MCF 10A (cell line): Measurements from ENCODE around the gene LIM2. TPM values are rescaled to one million over a fixed set of nuclear protein-coding genes. Genes with fewer than 3 reads are reported as not detected.
A peak's percentile ranks its signal among the peaks of the same experiment; 100 is the strongest.

Source experiments
- BruUV-seq: library from RNA; stranded (reverse); fragments of 400-500 nt; replicated peaks from 2 replicates; lab custom pipeline; 2021; lab: Mats Ljungman, UMichigan
- CTCF ChIA-PET: fragments of 300-600 bp; sonication (Branson Sonifier 250); formaldehyde crosslinking; extraction: SDS; loops from one replicate; lab custom pipeline; 2021; ENCODE audit warnings: antibody characterized with exemption, inconsistent platforms; lab: Yijun Ruan, JAX
- POLR2A ChIA-PET: fragments of 300-600, 350-650 bp; sonication (Branson Sonifier 250); formaldehyde crosslinking; extraction: SDS; loops from one replicate; lab custom pipeline; 2020; ENCODE audit warnings: antibody characterized with exemption, inconsistent platforms; lab: Yijun Ruan, JAX
- DNase-seq: peaks from one replicate; pipeline ENCODE4 v3.0.0-alpha.2; 2018; ENCODE audit not compliant: unreplicated experiment
- H3K27ac Mint-ChIP-seq: one replicate; pipeline ENCODE4 v1.8.0; 2022; ENCODE audit warnings: mild to moderate bottlenecking, low read depth, mixed read lengths; ENCODE audit not compliant: unreplicated experiment
- H3K27me3 Mint-ChIP-seq: one replicate; pipeline ENCODE4 v1.8.0; 2022; ENCODE audit warnings: mixed read lengths; ENCODE audit not compliant: insufficient read depth, unreplicated experiment
- H3K36me3 Mint-ChIP-seq: one replicate; pipeline ENCODE4 v1.8.0; 2022; ENCODE audit warnings: mild to moderate bottlenecking, moderate library complexity, mixed read lengths; ENCODE audit not compliant: insufficient read depth, unreplicated experiment
- H3K4me1 Mint-ChIP-seq: one replicate; pipeline ENCODE4 v1.8.0; 2022; ENCODE audit warnings: mixed read lengths; ENCODE audit not compliant: insufficient read depth, unreplicated experiment
- H3K4me3 Mint-ChIP-seq: one replicate; pipeline ENCODE4 v1.8.0; 2022; ENCODE audit warnings: mild to moderate bottlenecking, moderate library complexity, mixed read lengths; ENCODE audit not compliant: unreplicated experiment
- H3K9me3 Mint-ChIP-seq: one replicate; pipeline ENCODE4 v1.8.0; 2022; ENCODE audit warnings: mixed read lengths; ENCODE audit not compliant: unreplicated experiment
- intact Hi-C: fragments of 100-400 bp; cut with micrococcal nuclease; formaldehyde crosslinking; loops from 2 replicates; pipeline ENCODE4 v1.14.1; 2022
- total RNA-seq: library from RNA; stranded (reverse); gene quantifications from 2 replicates; pipeline ENCODE4 v1.2.3, GENCODE V29; 2022
- TF ChIP-seq, protein P1 (sequence below): fragments of 200-600 bp; IDR thresholded peaks from one replicate; pipeline ENCODE4 v1.8.0; 2022; ENCODE audit warnings: antibody characterized with exemption, mild to moderate bottlenecking; ENCODE audit not compliant: unreplicated experiment

The LIM2 gene
- total RNA-seq, 1 experiment from 2014 or later: not detected

DNA sequence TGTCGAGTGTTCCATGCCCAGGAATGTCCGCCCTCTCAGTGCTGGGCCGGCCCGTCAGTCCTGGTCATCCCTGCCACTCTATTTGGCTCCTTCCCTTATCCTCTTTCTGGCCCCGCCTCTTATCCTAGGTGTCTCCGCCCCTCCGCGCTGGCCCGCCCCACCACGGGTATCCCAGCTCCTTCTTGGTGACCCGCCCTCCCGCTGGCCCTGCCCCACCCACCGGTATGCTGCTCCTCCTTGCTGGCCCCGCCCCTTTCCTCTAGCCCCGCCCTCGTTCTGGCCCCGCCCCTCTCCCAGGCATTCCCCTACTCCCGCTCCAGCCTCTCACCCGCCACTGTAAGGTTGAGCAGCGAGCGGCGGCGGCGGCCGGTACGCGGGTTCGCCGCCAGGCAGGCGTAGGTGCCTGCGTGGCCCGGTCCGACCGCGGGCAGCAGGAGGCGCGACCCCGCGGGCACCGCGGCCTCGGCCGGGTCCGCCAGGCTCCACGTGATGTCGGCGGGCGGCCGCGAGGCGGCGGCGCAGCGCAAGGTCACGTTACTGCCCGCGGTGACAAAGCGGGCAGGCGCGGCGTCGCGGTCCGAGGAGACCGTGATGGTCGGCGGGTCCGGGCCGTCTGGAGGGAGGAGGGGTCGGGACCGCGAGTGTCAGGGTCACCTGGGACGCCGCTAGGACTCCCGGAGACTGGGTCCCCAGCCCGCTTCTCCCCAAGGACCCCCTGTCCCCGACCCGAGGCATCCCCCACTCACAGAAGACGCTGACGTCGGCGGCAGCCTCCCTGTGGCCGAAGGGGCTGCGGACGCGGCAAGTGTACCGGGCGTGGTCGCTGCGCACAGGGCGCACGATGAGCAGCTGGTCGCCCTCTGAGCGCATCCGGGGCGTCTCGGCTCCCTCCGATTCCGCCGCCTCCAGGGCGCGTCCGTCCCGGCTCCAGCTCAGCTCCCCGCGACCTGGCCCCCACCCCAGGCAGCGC lies 47.8 kb downstream of the LIM2 start:
- Mint-ChIP-seq H3K4me3 (peak overlapping the region; percentile 76), H3K9me3 (peaks cover 5% of the 10 kb centered on the region), H3K4me1 (peaks cover 11% of the 10 kb centered on the region), H3K27me3 (no peaks in the 10 kb centered on the region), H3K27ac (peak overlapping the region; percentile 33), H3K36me3 (no peaks in the 10 kb centered on the region)
- no TSS peak for BruUV-seq
- ChIA-PET POLR2A (interaction anchor here (0.6 to 3.1 kb wide), 13 partner anchors 10 to 932 kb away, joined by 3 to 20 read pairs (median 4); partner anchors contain the start of genes ETFB, SIGLEC10 and ZNF175), CTCF (interaction anchor here (0.7 to 2.6 kb wide), 10 partner anchors 17 to 324 kb away, joined by 3 to 18 read pairs (median 5); partner anchors contain the start of gene ETFB)
- TF ChIP-seq, protein P1, sequence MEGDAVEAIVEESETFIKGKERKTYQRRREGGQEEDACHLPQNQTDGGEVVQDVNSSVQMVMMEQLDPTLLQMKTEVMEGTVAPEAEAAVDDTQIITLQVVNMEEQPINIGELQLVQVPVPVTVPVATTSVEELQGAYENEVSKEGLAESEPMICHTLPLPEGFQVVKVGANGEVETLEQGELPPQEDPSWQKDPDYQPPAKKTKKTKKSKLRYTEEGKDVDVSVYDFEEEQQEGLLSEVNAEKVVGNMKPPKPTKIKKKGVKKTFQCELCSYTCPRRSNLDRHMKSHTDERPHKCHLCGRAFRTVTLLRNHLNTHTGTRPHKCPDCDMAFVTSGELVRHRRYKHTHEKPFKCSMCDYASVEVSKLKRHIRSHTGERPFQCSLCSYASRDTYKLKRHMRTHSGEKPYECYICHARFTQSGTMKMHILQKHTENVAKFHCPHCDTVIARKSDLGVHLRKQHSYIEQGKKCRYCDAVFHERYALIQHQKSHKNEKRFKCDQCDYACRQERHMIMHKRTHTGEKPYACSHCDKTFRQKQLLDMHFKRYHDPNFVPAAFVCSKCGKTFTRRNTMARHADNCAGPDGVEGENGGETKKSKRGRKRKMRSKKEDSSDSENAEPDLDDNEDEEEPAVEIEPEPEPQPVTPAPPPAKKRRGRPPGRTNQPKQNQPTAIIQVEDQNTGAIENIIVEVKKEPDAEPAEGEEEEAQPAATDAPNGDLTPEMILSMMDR: peak; percentile 18
- intact Hi-C loops: loop anchor here (1.0 to 2.0 kb wide), 5 partner anchors 26 to 443 kb away; partner anchors contain the start of gene ETFB
- peak; percentile 98 for DNase-seq

DNA sequence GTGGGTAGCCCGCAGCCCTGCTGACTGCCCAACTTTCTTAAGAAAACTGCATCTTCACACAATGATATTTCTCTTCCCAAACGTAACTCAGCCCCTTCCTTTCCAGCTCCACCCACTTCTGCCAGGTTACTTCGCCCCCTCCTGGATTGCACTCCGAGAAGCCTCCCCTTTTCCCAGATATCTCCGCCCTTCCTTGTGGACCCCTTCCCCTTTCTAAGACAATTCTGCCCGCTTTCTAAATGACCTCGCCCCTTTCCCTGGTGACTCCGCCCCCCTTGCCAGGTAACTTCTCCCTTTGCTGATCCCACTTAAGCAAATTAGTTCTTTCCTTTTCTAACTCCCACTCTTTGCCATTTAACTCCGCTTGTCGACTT lies 48.5 kb downstream of the LIM2 start:
- peak overlapping the region; percentile 76 for H3K4me3 Mint-ChIP-seq
- TF ChIP-seq, protein P1: no peak
- peak overlapping the region; percentile 33 for H3K27ac Mint-ChIP-seq
- intact Hi-C loops: loop anchor here (1.0 to 2.0 kb wide), 5 partner anchors 27 to 444 kb away; partner anchors contain the start of gene ETFB
- ChIA-PET CTCF (interaction anchor here (0.7 to 2.6 kb wide), 8 partner anchors 20 to 324 kb away, joined by 3 to 18 read pairs (median 6); partner anchors contain the start of gene ETFB), POLR2A (interaction anchor here (0.6 to 3.1 kb wide), 10 partner anchors 11 to 931 kb away, joined by 3 to 20 read pairs (median 4); partner anchors contain the start of genes ETFB, SIGLEC10 and ZNF175)
- DNase-seq: no peak
- no peaks in the 10 kb centered on the region for H3K27me3 Mint-ChIP-seq
- peaks cover 11% of the 10 kb centered on the region for H3K9me3 Mint-ChIP-seq
- peaks cover 11% of the 10 kb centered on the region for H3K4me1 Mint-ChIP-seq
- H3K36me3 Mint-ChIP-seq: no peaks in the 10 kb centered on the region
- no TSS peak for BruUV-seq

DNA sequence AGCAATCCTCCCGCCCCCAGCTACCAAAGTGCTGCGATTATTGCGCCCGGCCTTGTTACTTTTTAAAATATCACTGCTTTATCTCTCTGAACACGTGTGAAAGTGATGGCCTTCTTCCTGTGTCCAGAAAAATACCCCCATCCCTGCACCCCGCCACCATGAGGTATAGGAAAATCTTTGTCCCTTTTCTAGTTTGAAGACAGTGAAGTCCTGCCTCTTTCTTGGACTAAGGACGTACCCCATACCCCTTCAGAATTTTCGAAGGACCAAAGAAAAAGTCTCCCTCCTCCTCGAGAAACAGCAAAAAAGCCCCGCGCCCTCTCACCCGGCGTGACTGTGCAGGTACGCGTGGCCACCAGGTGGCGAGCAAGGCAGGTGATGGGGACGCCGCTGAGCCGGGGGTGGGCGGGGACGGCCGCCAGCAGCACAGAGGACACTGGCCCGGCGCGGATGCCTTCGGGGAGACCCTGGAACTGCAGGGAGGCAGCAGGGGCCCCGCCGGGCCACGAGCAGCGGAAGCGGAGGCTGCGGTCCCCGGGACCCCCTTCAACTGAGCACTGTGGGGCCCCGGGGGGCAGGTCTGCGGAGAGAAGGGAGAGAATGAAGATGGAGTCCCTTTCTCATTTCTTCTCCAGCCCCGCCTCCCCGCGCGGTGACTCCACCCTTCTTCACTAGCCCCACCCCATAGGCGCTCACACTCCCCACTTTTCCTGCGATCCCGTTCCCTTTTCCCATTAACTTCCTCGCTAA lies 49.0 kb downstream of the LIM2 start:
- no TSS peak for BruUV-seq
- Mint-ChIP-seq H3K36me3 (no peaks in the 10 kb centered on the region), H3K27me3 (no peaks in the 10 kb centered on the region), H3K9me3 (peaks cover 15% of the 10 kb centered on the region), H3K4me3 (peak overlapping the region; percentile 76), H3K27ac (peak overlapping the region; percentile 33), H3K4me1 (peaks cover 11% of the 10 kb centered on the region)
- TF ChIP-seq, protein P1: peak; percentile 86
- POLR2A ChIA-PET: interaction anchor here (0.7 to 3.1 kb wide), 7 partner anchors 11 to 232 kb away, joined by 3 to 20 read pairs (median 4); partner anchors contain the start of genes ETFB, SIGLEC10 and ZNF175
- DNase-seq: peak; percentile 83
- intact Hi-C loops: loop anchor here (1.0 to 2.0 kb wide), 6 partner anchors 28 to 445 kb away; partner anchors contain the start of gene ETFB
- CTCF ChIA-PET: interaction anchor here (0.6 to 2.6 kb wide), 24 partner anchors 11 to 323 kb away, joined by 3 to 18 read pairs (median 4); partner anchors contain the start of gene ETFB
